HAP-1 (cell line): ENCODE measurements around the gene DPP6.

Source experiments
- DNase-seq, 2 experiments: peaks; one replicate each; pipeline ENCODE4 v3.0.0-alpha.2; 2016 to 2020; ENCODE audit warnings: low spot score in 2 of 2
- H3K27me3 ChIP-seq: fragments of 250-450 bp; sonication (Bioruptor Pico); 2 replicates; pipeline ENCODE4 v1.5.1; 2020; ENCODE audit warnings: low read depth, mild to moderate bottlenecking, moderate library complexity
- H3K36me3 ChIP-seq: fragments of 250-450 bp; sonication (Bioruptor Pico); replicated peaks from 2 replicates; pipeline ENCODE4 v1.5.1; 2020; ENCODE audit warnings: mild to moderate bottlenecking
- H3K4me1 ChIP-seq: fragments of 250-450 bp; sonication (Bioruptor Pico); 2 replicates; pipeline ENCODE4 v1.5.1; 2020; ENCODE audit warnings: mild to moderate bottlenecking
- H3K4me3 ChIP-seq: fragments of 250-450 bp; sonication (Bioruptor Pico); 2 replicates; pipeline ENCODE4 v1.5.1; 2020; ENCODE audit warnings: mild to moderate bottlenecking, moderate library complexity
- H3K9me3 ChIP-seq: fragments of 250-450 bp; sonication (Bioruptor Pico); 2 replicates; pipeline ENCODE4 v1.5.1; 2020; ENCODE audit warnings: mild to moderate bottlenecking, moderate library complexity
- in situ Hi-C: fragments of 300-500 bp; cut with MboI; formaldehyde crosslinking; loops from 3 replicates; pipeline ENCODE4 v1.14.3; 2020; ENCODE audit warnings: low sequenced_read_pairs, inconsistent platforms, mixed read lengths

DPP6 gene

GRCh38 chr7:154906736-154907355 lies 854.6 kb downstream of the DPP6 start:
- H3K27me3 ChIP-seq = no peaks in the 10 kb centered on the region
- no peaks in the 10 kb centered on the region for H3K36me3 ChIP-seq
- H3K4me1 ChIP-seq = no peaks in the 10 kb centered on the region
- H3K4me3 ChIP-seq = no peak overlapping the region
- no peak for DNase-seq
- in situ Hi-C loops = no loop called here
- H3K9me3 ChIP-seq = no peaks in the 10 kb centered on the region

GRCh38 chr7:154907651-154908620 lies 855.7 kb downstream of the DPP6 start:
- Histone ChIP-seq H3K4me3 (no peak overlapping the region), H3K4me1 (no peaks in the 10 kb centered on the region), H3K27me3 (no peaks in the 10 kb centered on the region), H3K36me3 (no peaks in the 10 kb centered on the region), H3K9me3 (no peaks in the 10 kb centered on the region)
- DNase-seq = no peak
- in situ Hi-C loops = no loop called here

GRCh38 chr7:154909241-154910105 lies 857.3 kb downstream of the DPP6 start:
- DNase-seq = no peak
- H3K9me3 ChIP-seq = no peaks in the 10 kb centered on the region
- no peaks in the 10 kb centered on the region for H3K4me1 ChIP-seq
- in situ Hi-C loops = no loop called here
- no peaks in the 10 kb centered on the region for H3K27me3 ChIP-seq
- no peak overlapping the region for H3K4me3 ChIP-seq
- H3K36me3 ChIP-seq = no peaks in the 10 kb centered on the region

- Histone ChIP-seq H3K4me1 (no peaks in the 10 kb centered on the region), H3K27me3 (no peaks in the 10 kb centered on the region), H3K36me3 (no peaks in the 10 kb centered on the region), H3K4me3 (no peak overlapping the region), H3K9me3 (no peaks in the 10 kb centered on the region)
- no peak for DNase-seq
- in situ Hi-C loops = no loop called here
These were observed 857.9 kb downstream of the DPP6 start for GRCh38 chr7:154910125-154910524.

- H3K9me3 ChIP-seq = no peaks in the 10 kb centered on the region
- no peak for DNase-seq
- H3K36me3 ChIP-seq = no peaks in the 10 kb centered on the region
- H3K4me1 ChIP-seq = no peaks in the 10 kb centered on the region
- in situ Hi-C loops = no loop called here
- H3K4me3 ChIP-seq = no peak overlapping the region
- no peaks in the 10 kb centered on the region for H3K27me3 ChIP-seq
These were observed 858.8 kb downstream of the DPP6 start for GRCh38 chr7:154910977-154911376.

- H3K36me3 ChIP-seq = no peaks in the 10 kb centered on the region
- in situ Hi-C loops = no loop called here
These were observed 859.2 kb downstream of the DPP6 start for GRCh38 chr7:154911411-154911810.

GRCh38 chr7:154911862-154912455 lies 859.8 kb downstream of the DPP6 start:
- Histone ChIP-seq H3K9me3 (no peaks in the 10 kb centered on the region), H3K4me3 (no peak overlapping the region), H3K36me3 (no peaks in the 10 kb centered on the region), H3K27me3 (no peaks in the 10 kb centered on the region), H3K4me1 (no peaks in the 10 kb centered on the region)
- in situ Hi-C loops = no loop called here
- no peak for DNase-seq

More at GRCh38 chr7:154911411-154911810, 859.2 kb downstream of the DPP6 start:
- no peak for DNase-seq
- Histone ChIP-seq H3K9me3 (no peaks in the 10 kb centered on the region), H3K4me1 (no peaks in the 10 kb centered on the region), H3K4me3 (no peak overlapping the region), H3K27me3 (no peaks in the 10 kb centered on the region)

GRCh38 chr7:154912871-154913637 lies 860.9 kb downstream of the DPP6 start:
- Histone ChIP-seq H3K9me3 (no peaks in the 10 kb centered on the region), H3K36me3 (no peaks in the 10 kb centered on the region), H3K4me3 (no peak overlapping the region), H3K4me1 (no peaks in the 10 kb centered on the region), H3K27me3 (no peaks in the 10 kb centered on the region)
- no peak for DNase-seq
- in situ Hi-C loops = no loop called here

- Histone ChIP-seq H3K9me3 (no peaks in the 10 kb centered on the region), H3K4me3 (no peak overlapping the region), H3K27me3 (no peaks in the 10 kb centered on the region), H3K36me3 (no peaks in the 10 kb centered on the region), H3K4me1 (no peaks in the 10 kb centered on the region)
- in situ Hi-C loops = no loop called here
- peak; percentile 27 to 92 for DNase-seq
These were observed 861.6 kb downstream of the DPP6 start for GRCh38 chr7:154913638-154914307.

- no peak for DNase-seq
- in situ Hi-C loops = no loop called here
- no peak overlapping the region for H3K4me3 ChIP-seq
- H3K4me1 ChIP-seq = no peaks in the 10 kb centered on the region
- H3K27me3 ChIP-seq = no peaks in the 10 kb centered on the region
- H3K9me3 ChIP-seq = no peaks in the 10 kb centered on the region
- H3K36me3 ChIP-seq = no peaks in the 10 kb centered on the region
These were observed 862.3 kb downstream of the DPP6 start for GRCh38 chr7:154914308-154914995.

GRCh38 chr7:154914996-154915380 lies 862.8 kb downstream of the DPP6 start:
- Histone ChIP-seq H3K27me3 (no peaks in the 10 kb centered on the region), H3K4me1 (no peaks in the 10 kb centered on the region), H3K36me3 (no peaks in the 10 kb centered on the region), H3K9me3 (no peaks in the 10 kb centered on the region), H3K4me3 (no peak overlapping the region)
- in situ Hi-C loops = no loop called here
- DNase-seq = no peak

- H3K4me3 ChIP-seq = no peak overlapping the region
- no peaks in the 10 kb centered on the region for H3K9me3 ChIP-seq
- in situ Hi-C loops = no loop called here
- H3K27me3 ChIP-seq = no peaks in the 10 kb centered on the region
- DNase-seq = no peak
- no peaks in the 10 kb centered on the region for H3K4me1 ChIP-seq
- H3K36me3 ChIP-seq = no peaks in the 10 kb centered on the region
These were observed 863.4 kb downstream of the DPP6 start for GRCh38 chr7:154915600-154915999.
